Gastrocnemius medialis (tissue), 4 donors: Measurements from ENCODE around the gene PRIMA1. TPM values are rescaled to one million over a fixed set of nuclear protein-coding genes. Genes with fewer than 3 reads are reported as not detected.

ENCODE experiments used
- ATAC-seq, 2 donors: fragments of 150-250 bp; one replicate each; pipeline ENCODE4 v1.9.1; 2016
- DNase-seq, 2 donors: peaks; one replicate each; pipeline ENCODE4 v3.0.0-alpha.2; 2019
- H3K27ac ChIP-seq, 4 donors: fragments of 200-600 bp; sonication (generic); 1 replicate in 1 of 4; 2 replicates in 3 of 4; pipeline ENCODE4 v1.5.1; 2016 to 2018; ENCODE audit warnings: mild to moderate bottlenecking in 2 of 4, moderate library complexity in 1 of 4
- H3K27me3 ChIP-seq, 3 donors: fragments of 200-600 bp; sonication (generic) in 2 of 3; 1 replicate in 1 of 3; 2 replicates in 2 of 3; pipeline versions ENCODE4 v1.5.1 to v1.6.0; 2016 to 2019; ENCODE audit warnings: mild to moderate bottlenecking in 1 of 3, moderate library complexity in 1 of 3
- H3K36me3 ChIP-seq, 2 donors: fragments of 200-600 bp; sonication (generic) in 1 of 2; one replicate each; pipeline ENCODE4 v1.5.1; 2017 to 2018
- H3K4me1 ChIP-seq, 2 donors: fragments of 200-600 bp; sonication (generic) in 1 of 2; one replicate each; pipeline ENCODE4 v1.5.1; 2016 to 2017; ENCODE audit warnings: mild to moderate bottlenecking in 2 of 2
- H3K4me3 ChIP-seq, 4 donors: fragments of 200-600 bp; sonication (generic) in 3 of 4; 1 replicate in 1 of 4; 2 replicates in 3 of 4; pipeline ENCODE4 v1.5.1; 2016 to 2019; ENCODE audit warnings: mild to moderate bottlenecking in 2 of 4
- H3K9me3 ChIP-seq, 3 donors: fragments of 200-600 bp; sonication (generic) in 2 of 3; 1 replicate in 1 of 3; 2 replicates in 2 of 3; pipeline ENCODE4 v1.5.1; 2016 to 2019
- POLR2A ChIP-seq, 2 donors: fragments of 450-650 bp; IDR thresholded peaks; one replicate each; pipeline ENCODE4 v1.6.1; 2017; ENCODE audit warnings: antibody characterized with exemption in 2 of 2, mild to moderate bottlenecking in 2 of 2, moderate library complexity in 2 of 2
- in situ Hi-C, 4 donors: fragments of 200-750 bp; cut with MboI; loops; one replicate each; pipeline versions ENCODE4 v1.15.0 to v1.8.0; 2017; ENCODE audit warnings: low sequenced_read_pairs in 4 of 4
- intact Hi-C: fragments of 100-400 bp; cut with DNase I; formaldehyde crosslinking; loops from one replicate; pipeline ENCODE4 v1.15.1; 2023; ENCODE audit warnings: low total_unique reads
- total RNA-seq, 4 donors: library from RNA; depleted of rRNA; stranded (reverse); fragments of >200 nt; gene quantifications; one replicate each; pipeline versions ENCODE4 v1.1.0 to v1.2.3, GENCODE V29; 2016
- TF ChIP-seq, protein P1 (sequence below), 5 experiments: fragments of 450-650 bp in 3 of 5; fragments of 200-600 bp in 2 of 5; sonication (generic) in 2 of 5; IDR thresholded peaks in 4 of 5; conservative IDR thresholded peaks in 1 of 5; 1 replicate in 4 of 5; 2 replicates in 1 of 5; pipeline ENCODE4 v1.5.1; 2016 to 2019; ENCODE audit warnings: antibody characterized with exemption in 5 of 5, mild to moderate bottlenecking in 3 of 5, moderate library complexity in 3 of 5

The PRIMA1 gene
- total RNA-seq, 4 donors from 2014 or later: 0.09 to 1.0 (median 0.16) TPM; not detected in 1

DNA sequence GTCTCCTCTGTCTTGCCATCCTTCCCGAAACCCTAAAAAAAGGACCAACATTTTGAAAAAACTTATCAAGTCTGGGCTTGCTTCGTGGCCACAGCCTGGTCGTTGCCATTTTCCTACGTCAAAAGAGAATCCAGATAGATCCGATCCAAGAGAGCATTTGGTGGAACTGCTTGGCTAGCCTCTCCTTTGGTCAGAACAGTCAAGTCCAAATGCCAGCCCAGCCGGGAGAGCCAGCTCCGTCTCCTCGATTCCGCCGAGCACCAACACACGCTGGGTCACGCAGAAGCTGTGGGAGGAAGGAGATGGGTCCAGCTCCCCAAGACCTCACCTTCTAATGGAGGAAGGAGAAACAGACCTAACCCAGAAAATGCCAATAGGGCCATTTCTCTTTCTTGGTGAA, 9.3 kb upstream of the PRIMA1 start:
- DNase-seq (no peak), ATAC-seq (no peak)
- Histone ChIP-seq H3K27me3 (peaks cover 7 to 9% (median 9%) of the 10 kb centered on the region in 3 donors), H3K4me3 (no peak overlapping the region), H3K36me3 (no peaks in the 10 kb centered on the region), H3K9me3 (no peaks in the 10 kb centered on the region), H3K27ac (no peak overlapping the region), H3K4me1 (no peaks in the 10 kb centered on the region)
- in situ Hi-C loops (no loop called here), intact Hi-C loops (no loop called here)
- no peak for TF ChIP-seq POLR2A (IDR thresholded peaks at IDR 0.05)
- TF ChIP-seq, protein P1, sequence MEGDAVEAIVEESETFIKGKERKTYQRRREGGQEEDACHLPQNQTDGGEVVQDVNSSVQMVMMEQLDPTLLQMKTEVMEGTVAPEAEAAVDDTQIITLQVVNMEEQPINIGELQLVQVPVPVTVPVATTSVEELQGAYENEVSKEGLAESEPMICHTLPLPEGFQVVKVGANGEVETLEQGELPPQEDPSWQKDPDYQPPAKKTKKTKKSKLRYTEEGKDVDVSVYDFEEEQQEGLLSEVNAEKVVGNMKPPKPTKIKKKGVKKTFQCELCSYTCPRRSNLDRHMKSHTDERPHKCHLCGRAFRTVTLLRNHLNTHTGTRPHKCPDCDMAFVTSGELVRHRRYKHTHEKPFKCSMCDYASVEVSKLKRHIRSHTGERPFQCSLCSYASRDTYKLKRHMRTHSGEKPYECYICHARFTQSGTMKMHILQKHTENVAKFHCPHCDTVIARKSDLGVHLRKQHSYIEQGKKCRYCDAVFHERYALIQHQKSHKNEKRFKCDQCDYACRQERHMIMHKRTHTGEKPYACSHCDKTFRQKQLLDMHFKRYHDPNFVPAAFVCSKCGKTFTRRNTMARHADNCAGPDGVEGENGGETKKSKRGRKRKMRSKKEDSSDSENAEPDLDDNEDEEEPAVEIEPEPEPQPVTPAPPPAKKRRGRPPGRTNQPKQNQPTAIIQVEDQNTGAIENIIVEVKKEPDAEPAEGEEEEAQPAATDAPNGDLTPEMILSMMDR (IDR thresholded peaks at IDR 0.05 in 4 of 5, conservative IDR thresholded peaks at IDR 0.05 in 1 of 5): no peak

DNA sequence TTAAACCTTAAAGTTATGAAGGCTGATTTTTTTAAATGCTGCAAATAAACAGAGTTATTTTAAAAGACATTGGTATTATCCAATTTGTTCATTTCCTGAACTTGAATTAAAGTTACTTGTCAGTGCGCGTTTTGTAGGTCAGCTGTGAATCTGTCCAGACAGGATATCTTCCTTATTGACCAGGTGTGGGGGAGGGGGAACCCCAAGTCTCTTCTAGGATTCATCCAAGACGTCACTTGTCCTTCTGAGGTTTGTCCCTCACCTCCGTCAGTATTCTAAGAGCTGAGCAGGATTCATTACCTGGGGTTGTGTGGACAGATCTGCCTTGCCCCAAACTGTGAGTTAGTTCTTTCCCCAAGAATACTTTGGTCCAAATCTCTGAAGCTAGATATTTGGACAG, 8.8 kb upstream of the PRIMA1 start:
- TF ChIP-seq, protein P1 (IDR thresholded peaks at IDR 0.05 in 4 of 5, conservative IDR thresholded peaks at IDR 0.05 in 1 of 5): no peak
- H3K36me3 ChIP-seq: no peaks in the 10 kb centered on the region
- intact Hi-C loops: no loop called here

DNA sequence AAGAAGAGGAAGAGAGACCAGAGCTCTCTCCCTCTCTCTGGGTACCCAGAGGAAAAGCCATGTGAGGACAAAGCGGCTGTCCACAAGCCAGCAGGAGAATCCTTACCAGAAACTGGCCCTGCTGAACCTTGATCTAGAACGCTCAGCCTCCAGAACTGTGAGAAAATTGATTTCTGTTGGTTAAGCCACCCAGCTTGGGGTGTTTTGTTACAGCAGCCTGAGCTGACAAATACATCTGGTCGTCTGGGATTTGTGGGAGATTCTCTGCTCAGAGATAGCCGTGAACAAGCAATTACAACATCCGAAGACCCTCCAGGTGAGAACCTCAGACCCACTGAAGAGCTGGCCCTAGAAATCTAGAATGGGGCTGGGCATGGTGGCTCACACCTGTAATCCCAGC, 6.5 kb upstream of the PRIMA1 start:
- Histone ChIP-seq H3K27me3 (peaks cover 7 to 9% (median 9%) of the 10 kb centered on the region in 3 donors), H3K4me1 (no peaks in the 10 kb centered on the region), H3K9me3 (no peaks in the 10 kb centered on the region), H3K27ac (no peak overlapping the region), H3K36me3 (no peaks in the 10 kb centered on the region), H3K4me3 (no peak overlapping the region)
- in situ Hi-C loops (no loop called here), intact Hi-C loops (no loop called here)
- DNase-seq (no peak), ATAC-seq (no peak)
- no peak for TF ChIP-seq POLR2A (IDR thresholded peaks at IDR 0.05)
- TF ChIP-seq, protein P1 (IDR thresholded peaks at IDR 0.05 in 4 of 5, conservative IDR thresholded peaks at IDR 0.05 in 1 of 5): no peak

More for the DNA sequence above, 8.8 kb upstream of the PRIMA1 start:
- no peaks in the 10 kb centered on the region for H3K9me3 ChIP-seq
- DNase-seq (no peak), ATAC-seq (no peak)
- in situ Hi-C loops: no loop called here
- no peak overlapping the region for H3K27ac ChIP-seq
- H3K4me3 ChIP-seq: no peak overlapping the region
- H3K4me1 ChIP-seq: no peaks in the 10 kb centered on the region
- H3K27me3 ChIP-seq: peaks cover 7 to 9% (median 9%) of the 10 kb centered on the region in 3 donors

DNA sequence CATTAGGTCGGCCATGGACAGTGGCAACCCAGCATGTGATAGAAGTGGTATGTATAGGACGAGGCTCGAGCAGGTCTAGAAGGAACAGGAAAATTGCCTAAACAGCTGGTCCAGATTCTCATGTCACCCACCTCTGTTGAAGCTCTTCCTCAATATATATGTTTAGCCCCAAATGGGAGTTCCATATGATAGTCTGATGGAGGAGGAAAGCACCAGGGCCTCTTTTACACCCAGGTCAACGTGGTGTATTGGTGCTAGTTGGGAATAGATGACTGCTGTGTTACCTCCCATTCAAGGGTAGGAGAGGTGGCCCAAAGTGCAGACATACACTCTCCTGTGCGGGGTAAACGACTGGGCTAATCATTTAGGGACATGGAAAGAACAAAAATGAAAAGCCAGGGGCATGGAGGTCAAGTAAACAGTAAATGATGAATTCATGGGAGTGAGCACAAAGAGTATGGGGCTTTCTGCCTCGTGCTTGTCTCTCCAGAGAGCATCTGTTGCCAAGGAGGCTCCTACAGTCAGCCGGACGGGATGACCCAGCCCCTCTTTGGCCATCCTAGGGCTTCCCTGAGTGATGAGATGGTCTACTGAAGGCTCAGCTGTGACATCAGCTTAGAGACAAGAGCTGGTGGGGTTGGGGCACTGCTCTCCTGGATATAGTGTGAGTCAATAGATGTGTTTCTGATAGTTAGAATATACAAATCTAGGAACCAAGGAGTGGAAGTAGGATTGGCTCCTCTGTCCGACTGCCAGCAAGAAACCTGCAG, 5.5 kb upstream of the PRIMA1 start:
- intact Hi-C loops (no loop called here), in situ Hi-C loops (no loop called here)
- Histone ChIP-seq H3K4me1 (no peaks in the 10 kb centered on the region), H3K27me3 (peaks cover 4 to 7% (median 6%) of the 10 kb centered on the region in 3 donors), H3K9me3 (no peaks in the 10 kb centered on the region), H3K27ac (no peak overlapping the region), H3K36me3 (no peaks in the 10 kb centered on the region), H3K4me3 (no peak overlapping the region)
- ATAC-seq (no peak), DNase-seq (no peak)
- no peak for TF ChIP-seq POLR2A (IDR thresholded peaks at IDR 0.05)
- TF ChIP-seq, protein P1 (IDR thresholded peaks at IDR 0.05 in 4 of 5, conservative IDR thresholded peaks at IDR 0.05 in 1 of 5): no peak
